ENCODE results near the gene MAMDC4.

MAMDC4 gene

GRCh38 chr9:136900556-136900955 lies 48.4 kb downstream of the MAMDC4 start:
- no peaks in the 10 kb centered on the region for H3K9me3 ChIP-seq (ENCODE audit: low read length)
- peaks cover 20% of the 10 kb centered on the region for H3K4me1 ChIP-seq (ENCODE audit: insufficient read depth, low read length)
- no peak overlapping the region for H3K27ac ChIP-seq (ENCODE audit: low read depth, low read length)
- peaks cover 8% of the 10 kb centered on the region for H3K36me3 ChIP-seq (ENCODE audit: insufficient read depth, low read length)
- no peak overlapping the region for H3K9ac ChIP-seq (ENCODE audit: low read length)
- no peaks in the 10 kb centered on the region for H3K27me3 ChIP-seq (ENCODE audit: control insufficient read depth in 1 of 2, insufficient read depth in 2 of 2, low read length in 2 of 2)
- H3K4me3 ChIP-seq (ENCODE audit: low read depth in 1 of 2, low read length in 2 of 2) = no peak overlapping the region

DNA sequence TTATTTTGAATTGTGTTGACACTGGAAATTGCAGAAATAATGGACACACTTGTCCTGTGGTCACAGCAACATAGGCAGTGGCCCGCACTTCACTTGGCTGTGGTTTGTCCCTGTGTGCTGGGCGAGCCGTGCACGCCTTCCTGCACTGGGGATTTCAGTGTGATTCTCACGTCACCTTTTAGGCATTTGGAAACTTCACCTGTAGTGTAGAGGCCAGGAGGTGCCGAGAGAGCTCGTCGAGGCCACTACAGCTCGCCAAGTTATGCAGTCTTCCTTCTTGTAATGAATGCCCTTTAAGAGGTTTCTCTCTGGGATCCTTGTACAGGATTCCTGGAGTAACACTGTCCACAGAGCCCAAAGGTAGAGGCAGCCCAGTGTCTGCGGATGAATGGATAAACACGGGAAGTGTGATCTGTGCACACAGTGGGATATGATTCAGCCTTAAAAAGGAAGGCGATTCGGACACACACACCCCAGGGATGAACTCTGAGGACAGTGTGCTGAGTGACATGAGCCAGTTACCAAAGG lies 48.9 kb downstream of the MAMDC4 start:
- H3K9ac ChIP-seq (ENCODE audit: low read length) = no peak overlapping the region
- H3K36me3 ChIP-seq (ENCODE audit: insufficient read depth, low read length) = peaks cover 8% of the 10 kb centered on the region
- no peaks in the 10 kb centered on the region for H3K9me3 ChIP-seq (ENCODE audit: low read length)
- no peak overlapping the region for H3K4me3 ChIP-seq (ENCODE audit: low read depth in 1 of 2, low read length in 2 of 2)
- H3K27ac ChIP-seq (ENCODE audit: low read depth, low read length) = peak overlapping the region; percentile 50
- H3K4me1 ChIP-seq (ENCODE audit: insufficient read depth, low read length) = peaks cover 20% of the 10 kb centered on the region
- H3K27me3 ChIP-seq (ENCODE audit: control insufficient read depth in 1 of 2, insufficient read depth in 2 of 2, low read length in 2 of 2) = no peaks in the 10 kb centered on the region

GRCh38 chr9:136901516-136902258 lies 49.5 kb downstream of the MAMDC4 start:
- Histone ChIP-seq H3K27ac (ENCODE audit: low read depth, low read length) (peak overlapping the region; percentile 50), H3K4me1 (ENCODE audit: insufficient read depth, low read length) (peaks cover 20% of the 10 kb centered on the region), H3K36me3 (ENCODE audit: insufficient read depth, low read length) (peaks cover 9% of the 10 kb centered on the region), H3K4me3 (ENCODE audit: low read depth in 1 of 2, low read length in 2 of 2) (peak overlapping the region in 1 of 2 donors; percentile 46), H3K27me3 (ENCODE audit: control insufficient read depth in 1 of 2, insufficient read depth in 2 of 2, low read length in 2 of 2) (no peaks in the 10 kb centered on the region), H3K9ac (ENCODE audit: low read length) (no peak overlapping the region), H3K9me3 (ENCODE audit: low read length) (no peaks in the 10 kb centered on the region)

- no peak overlapping the region for H3K9ac ChIP-seq (ENCODE audit: low read length)
- H3K27ac ChIP-seq (ENCODE audit: low read depth, low read length) = peak overlapping the region; percentile 55
- no peaks in the 10 kb centered on the region for H3K9me3 ChIP-seq (ENCODE audit: low read length)
- peak overlapping the region; percentile 4 to 46 for H3K4me3 ChIP-seq (ENCODE audit: low read depth in 1 of 2, low read length in 2 of 2)
- peaks cover 15% of the 10 kb centered on the region for H3K36me3 ChIP-seq (ENCODE audit: insufficient read depth, low read length)
- H3K27me3 ChIP-seq (ENCODE audit: control insufficient read depth in 1 of 2, insufficient read depth in 2 of 2, low read length in 2 of 2) = no peaks in the 10 kb centered on the region
- H3K4me1 ChIP-seq (ENCODE audit: insufficient read depth, low read length) = peaks cover 20% of the 10 kb centered on the region
Measured at GRCh38 chr9:136902259-136902821, 50.2 kb downstream of the MAMDC4 start.

- Histone ChIP-seq H3K4me1 (ENCODE audit: insufficient read depth, low read length) (peaks cover 20% of the 10 kb centered on the region), H3K9ac (ENCODE audit: low read length) (no peak overlapping the region), H3K9me3 (ENCODE audit: low read length) (no peaks in the 10 kb centered on the region), H3K27me3 (ENCODE audit: control insufficient read depth in 1 of 2, insufficient read depth in 2 of 2, low read length in 2 of 2) (no peaks in the 10 kb centered on the region), H3K36me3 (ENCODE audit: insufficient read depth, low read length) (peaks cover 21% of the 10 kb centered on the region), H3K27ac (ENCODE audit: low read depth, low read length) (peak overlapping the region; percentile 55), H3K4me3 (ENCODE audit: low read depth in 1 of 2, low read length in 2 of 2) (no peak overlapping the region)
Measured at GRCh38 chr9:136903041-136903554, 51.0 kb downstream of the MAMDC4 start.

DNA sequence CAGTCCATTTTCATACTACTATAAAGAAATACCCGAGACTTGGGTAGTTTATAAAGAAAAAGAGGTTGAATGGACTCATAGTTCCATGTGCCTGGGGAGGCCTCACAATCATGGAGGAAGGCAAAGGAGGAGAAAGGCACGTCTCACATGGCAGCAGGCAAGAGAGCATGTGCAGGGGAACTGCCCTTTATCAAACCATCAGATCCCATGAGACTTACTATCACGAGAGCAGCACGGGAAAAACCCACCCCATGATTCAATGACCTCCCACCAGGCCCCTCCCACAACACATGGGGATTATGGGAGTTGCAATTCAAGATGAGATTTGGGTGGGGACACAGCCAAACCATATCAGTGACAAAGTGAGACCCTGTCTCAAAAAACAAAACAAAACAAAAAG lies 54.1 kb downstream of the MAMDC4 start:
- Histone ChIP-seq H3K4me3 (ENCODE audit: low read depth in 1 of 2, low read length in 2 of 2) (no peak overlapping the region), H3K4me1 (ENCODE audit: insufficient read depth, low read length) (peaks cover 20% of the 10 kb centered on the region), H3K27ac (ENCODE audit: low read depth, low read length) (no peak overlapping the region), H3K9me3 (ENCODE audit: low read length) (no peaks in the 10 kb centered on the region), H3K36me3 (ENCODE audit: insufficient read depth, low read length) (peaks cover 13% of the 10 kb centered on the region), H3K9ac (ENCODE audit: low read length) (no peak overlapping the region), H3K27me3 (ENCODE audit: control insufficient read depth in 1 of 2, insufficient read depth in 2 of 2, low read length in 2 of 2) (no peaks in the 10 kb centered on the region)

GRCh38 chr9:136907011-136907914 lies 55.1 kb downstream of the MAMDC4 start:
- H3K27ac ChIP-seq (ENCODE audit: low read depth, low read length) = no peak overlapping the region
- peaks cover 10% of the 10 kb centered on the region for H3K4me1 ChIP-seq (ENCODE audit: insufficient read depth, low read length)
- H3K9ac ChIP-seq (ENCODE audit: low read length) = no peak overlapping the region
- H3K36me3 ChIP-seq (ENCODE audit: insufficient read depth, low read length) = peaks cover 13% of the 10 kb centered on the region
- H3K9me3 ChIP-seq (ENCODE audit: low read length) = no peaks in the 10 kb centered on the region
- no peak overlapping the region for H3K4me3 ChIP-seq (ENCODE audit: low read depth in 1 of 2, low read length in 2 of 2)
- H3K27me3 ChIP-seq (ENCODE audit: control insufficient read depth in 1 of 2, insufficient read depth in 2 of 2, low read length in 2 of 2) = no peaks in the 10 kb centered on the region

Measured in muscle layer of colon (tissue), 2 donors.